Panc1 (cell line): ENCODE data around the gene DTX3. TPM values are rescaled to one million over a fixed set of nuclear protein-coding genes. Genes with fewer than 3 reads are reported as not detected.

Experiments used
- ATAC-seq: fragments of 200-7000 bp; cut with Tn5 transposase; 2 replicates; pipeline ENCODE4 v1.9.1; 2020; ENCODE audit warnings: mild to moderate bottlenecking, moderate library complexity
- BruUV-seq: library from RNA; stranded (reverse); fragments of 400-500 nt; replicated peaks from 2 replicates; lab custom pipeline; 2021; lab: Mats Ljungman, UMichigan
- CTCF ChIA-PET: fragments of 300-600 bp; sonication (Branson Sonifier 250); formaldehyde crosslinking; loops from one replicate; lab custom pipeline; 2022; ENCODE audit warnings: antibody characterized with exemption; lab: Charles Lee
- POLR2A ChIA-PET: fragments of 300-600 bp; sonication (Branson Sonifier 250); formaldehyde crosslinking; loops from one replicate; lab custom pipeline; 2022; ENCODE audit warnings: antibody characterized with exemption; lab: Charles Lee
- DNase-seq: peaks from one replicate; pipeline ENCODE4 v3.0.0-alpha.2; 2010; ENCODE audit warnings: low read depth, low spot score
- H3K27ac ChIP-seq: 2 replicates; pipeline ENCODE4 v1.5.1; 2011; ENCODE audit warnings: mild to moderate bottlenecking, low read length, inconsistent platforms
- H3K27me3 ChIP-seq: fragments of 200-500 bp; sonication (Bioruptor generic); 2 replicates; pipeline ENCODE4 v1.6.0; 2014; ENCODE audit warnings: low read length, inconsistent platforms; ENCODE audit not compliant: control insufficient read depth, insufficient read depth
- H3K36me3 ChIP-seq: fragments of 200-500 bp; sonication (Bioruptor generic); 2 replicates; pipeline ENCODE4 v1.5.1; 2014; ENCODE audit warnings: inconsistent platforms, mild to moderate bottlenecking, low read length, moderate library complexity; ENCODE audit not compliant: control insufficient read depth, insufficient read depth
- H3K4me1 ChIP-seq: 2 replicates; pipeline ENCODE4 v1.5.1; 2011; ENCODE audit warnings: inconsistent platforms, mild to moderate bottlenecking, low read length, moderate library complexity; ENCODE audit not compliant: control insufficient read depth, insufficient read depth
- H3K4me3 ChIP-seq, 2 experiments: 2 replicates each; pipeline ENCODE4 v1.5.1; 2011 to 2012; ENCODE audit warnings: low read depth in 2 of 2, low read length in 2 of 2, mild to moderate bottlenecking in 2 of 2, inconsistent platforms in 1 of 2, moderate library complexity in 1 of 2
- H3K9me3 ChIP-seq: fragments of 200-500 bp; sonication (Bioruptor generic); 2 replicates; pipeline ENCODE4 v1.5.1; 2014; ENCODE audit warnings: low read depth, mild to moderate bottlenecking, inconsistent platforms, low read length, moderate library complexity; ENCODE audit not compliant: control insufficient read depth, insufficient read depth
- POLR2AphosphoS5 ChIP-seq: IDR thresholded peaks from 2 replicates; pipeline ENCODE4 v1.6.1; 2012; ENCODE audit warnings: mild to moderate bottlenecking, low read depth, low read length, moderate library complexity
- SIN3A ChIP-seq: IDR thresholded peaks from 2 replicates; pipeline ENCODE4 v1.6.1; 2012; ENCODE audit warnings: low read depth, mild to moderate bottlenecking, low read length, moderate library complexity, borderline replicate concordance; ENCODE audit not compliant: insufficient read depth
- TCF7L2 ChIP-seq: IDR thresholded peaks from 2 replicates; pipeline ENCODE4 v1.6.1; 2011; ENCODE audit warnings: mild to moderate bottlenecking, low read depth, low read length, inconsistent platforms
- in situ Hi-C: cut with HindIII; loops from 2 replicates; pipeline ENCODE4 v1.10.0; 2016; ENCODE audit warnings: low sequenced_read_pairs, low pct_unique_long_range_greater_than_20kb
- intact Hi-C: fragments of 100-400 bp; cut with micrococcal nuclease; formaldehyde crosslinking; loops from one replicate; pipeline ENCODE4 v1.10.0; 2022; ENCODE audit not compliant: unreplicated experiment
- total RNA-seq: library from RNA; stranded (reverse); gene quantifications from one replicate; pipeline ENCODE4 v1.2.1, GENCODE V29; 2021; ENCODE audit not compliant: unreplicated experiment
- TF ChIP-seq, protein P1 (sequence below): fragments of 450-650 bp; IDR thresholded peaks from 2 replicates; pipeline ENCODE4 v1.5.1; 2017; ENCODE audit warnings: mild to moderate bottlenecking
- TF ChIP-seq, protein P2 (sequence below), 2 experiments: IDR thresholded peaks; 2 replicates each; pipeline ENCODE4 v1.6.1; 2011 to 2012; ENCODE audit warnings: low read depth in 2 of 2, control low read depth in 1 of 2, low read length in 1 of 2, mild to moderate bottlenecking in 1 of 2, moderate library complexity in 1 of 2; ENCODE audit not compliant: insufficient read depth in 1 of 2

Gene DTX3
- total RNA-seq, 1 experiment from 2014 or later: 37.8 TPM

DNA sequence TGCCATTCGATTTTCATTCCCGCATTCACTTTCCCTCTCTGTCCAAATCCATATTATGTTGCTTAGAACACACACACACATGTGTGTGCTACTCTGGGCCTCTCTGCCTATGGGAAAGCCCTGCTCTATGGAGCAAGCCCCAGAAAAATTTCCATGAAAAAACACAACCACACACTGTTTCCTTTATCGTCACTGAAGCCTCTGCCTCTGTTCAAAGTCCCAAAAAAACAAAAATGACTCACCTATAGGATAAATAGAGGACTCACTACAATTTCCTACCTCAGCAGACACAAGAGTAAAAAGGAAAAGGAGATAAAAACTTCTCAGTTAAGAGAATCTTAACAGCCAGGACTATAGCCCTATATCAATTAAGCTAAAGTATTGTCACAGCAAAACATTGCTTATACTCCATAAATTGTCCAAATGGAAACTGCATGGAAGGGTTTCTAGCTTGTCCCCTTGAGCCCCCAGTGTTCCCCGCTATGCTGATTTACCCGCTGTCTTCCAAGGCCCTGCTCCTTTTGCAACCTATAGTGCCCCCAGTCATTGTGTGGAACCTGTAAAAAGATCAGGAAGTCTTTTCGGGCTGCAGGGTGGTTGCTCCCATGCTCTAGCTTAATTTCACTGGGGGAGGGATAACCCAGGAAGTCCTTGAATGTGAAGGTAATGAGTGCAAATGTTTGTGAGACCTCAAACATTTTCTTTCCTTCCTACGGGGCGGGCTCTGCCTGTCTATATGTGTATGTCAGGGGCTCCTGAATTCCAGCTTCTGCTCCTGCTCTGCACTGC, 24.8 kb upstream of the DTX3 start:
- CTCF ChIA-PET: no interaction called here

GRCh38 chr12:57580466-57580795, 24.2 kb upstream of the DTX3 start:
- TF ChIP-seq, protein P1, sequence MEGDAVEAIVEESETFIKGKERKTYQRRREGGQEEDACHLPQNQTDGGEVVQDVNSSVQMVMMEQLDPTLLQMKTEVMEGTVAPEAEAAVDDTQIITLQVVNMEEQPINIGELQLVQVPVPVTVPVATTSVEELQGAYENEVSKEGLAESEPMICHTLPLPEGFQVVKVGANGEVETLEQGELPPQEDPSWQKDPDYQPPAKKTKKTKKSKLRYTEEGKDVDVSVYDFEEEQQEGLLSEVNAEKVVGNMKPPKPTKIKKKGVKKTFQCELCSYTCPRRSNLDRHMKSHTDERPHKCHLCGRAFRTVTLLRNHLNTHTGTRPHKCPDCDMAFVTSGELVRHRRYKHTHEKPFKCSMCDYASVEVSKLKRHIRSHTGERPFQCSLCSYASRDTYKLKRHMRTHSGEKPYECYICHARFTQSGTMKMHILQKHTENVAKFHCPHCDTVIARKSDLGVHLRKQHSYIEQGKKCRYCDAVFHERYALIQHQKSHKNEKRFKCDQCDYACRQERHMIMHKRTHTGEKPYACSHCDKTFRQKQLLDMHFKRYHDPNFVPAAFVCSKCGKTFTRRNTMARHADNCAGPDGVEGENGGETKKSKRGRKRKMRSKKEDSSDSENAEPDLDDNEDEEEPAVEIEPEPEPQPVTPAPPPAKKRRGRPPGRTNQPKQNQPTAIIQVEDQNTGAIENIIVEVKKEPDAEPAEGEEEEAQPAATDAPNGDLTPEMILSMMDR: no peak
- no peak for TF ChIP-seq TCF7L2
- TF ChIP-seq, protein P2, sequence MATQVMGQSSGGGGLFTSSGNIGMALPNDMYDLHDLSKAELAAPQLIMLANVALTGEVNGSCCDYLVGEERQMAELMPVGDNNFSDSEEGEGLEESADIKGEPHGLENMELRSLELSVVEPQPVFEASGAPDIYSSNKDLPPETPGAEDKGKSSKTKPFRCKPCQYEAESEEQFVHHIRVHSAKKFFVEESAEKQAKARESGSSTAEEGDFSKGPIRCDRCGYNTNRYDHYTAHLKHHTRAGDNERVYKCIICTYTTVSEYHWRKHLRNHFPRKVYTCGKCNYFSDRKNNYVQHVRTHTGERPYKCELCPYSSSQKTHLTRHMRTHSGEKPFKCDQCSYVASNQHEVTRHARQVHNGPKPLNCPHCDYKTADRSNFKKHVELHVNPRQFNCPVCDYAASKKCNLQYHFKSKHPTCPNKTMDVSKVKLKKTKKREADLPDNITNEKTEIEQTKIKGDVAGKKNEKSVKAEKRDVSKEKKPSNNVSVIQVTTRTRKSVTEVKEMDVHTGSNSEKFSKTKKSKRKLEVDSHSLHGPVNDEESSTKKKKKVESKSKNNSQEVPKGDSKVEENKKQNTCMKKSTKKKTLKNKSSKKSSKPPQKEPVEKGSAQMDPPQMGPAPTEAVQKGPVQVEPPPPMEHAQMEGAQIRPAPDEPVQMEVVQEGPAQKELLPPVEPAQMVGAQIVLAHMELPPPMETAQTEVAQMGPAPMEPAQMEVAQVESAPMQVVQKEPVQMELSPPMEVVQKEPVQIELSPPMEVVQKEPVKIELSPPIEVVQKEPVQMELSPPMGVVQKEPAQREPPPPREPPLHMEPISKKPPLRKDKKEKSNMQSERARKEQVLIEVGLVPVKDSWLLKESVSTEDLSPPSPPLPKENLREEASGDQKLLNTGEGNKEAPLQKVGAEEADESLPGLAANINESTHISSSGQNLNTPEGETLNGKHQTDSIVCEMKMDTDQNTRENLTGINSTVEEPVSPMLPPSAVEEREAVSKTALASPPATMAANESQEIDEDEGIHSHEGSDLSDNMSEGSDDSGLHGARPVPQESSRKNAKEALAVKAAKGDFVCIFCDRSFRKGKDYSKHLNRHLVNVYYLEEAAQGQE (IDR thresholded peaks at IDR 0.05; ENCODE audit: insufficient read depth in 1 of 2, low read depth in 2 of 2, low read length in 1 of 2): no peak
- no peak for TF ChIP-seq POLR2AphosphoS5
- TF ChIP-seq SIN3A: no peak
- no peak for DNase-seq
- in situ Hi-C loops: no loop called here
- Histone ChIP-seq H3K27ac (no peak overlapping the region), H3K36me3 (no peaks in the 10 kb centered on the region), H3K27me3 (no peaks in the 10 kb centered on the region), H3K4me3 (no peak overlapping the region), H3K4me1 (no peaks in the 10 kb centered on the region), H3K9me3 (no peaks in the 10 kb centered on the region)
- ChIA-PET CTCF (interaction anchor here (0.5 to 0.6 kb wide), 3 partner anchors 42 to 114 kb away, joined by 3 to 6 read pairs (median 4); no protein-coding TSS in a partner anchor), POLR2A (interaction anchor here (0.6 kb wide), 1 partner anchor 16 kb away, joined by 3 read pairs; no protein-coding TSS in a partner anchor)
- ATAC-seq: no peak
- BruUV-seq: no TSS peak
- intact Hi-C loops: loop anchor here (5.0 kb wide), 1 partner anchor 157 kb away; the partner anchor contains the start of gene AGAP2

More for the DNA sequence above, 24.8 kb upstream of the DTX3 start:
- no peaks in the 10 kb centered on the region for H3K9me3 ChIP-seq
- in situ Hi-C loops: no loop called here
- H3K36me3 ChIP-seq: no peaks in the 10 kb centered on the region
- ATAC-seq (no peak), DNase-seq (no peak)
- no peaks in the 10 kb centered on the region for H3K27me3 ChIP-seq
- no peak overlapping the region for H3K27ac ChIP-seq
- POLR2A ChIA-PET: no interaction called here
- BruUV-seq: no TSS peak
- H3K4me1 ChIP-seq: no peaks in the 10 kb centered on the region
- TF ChIP-seq, protein P2 (IDR thresholded peaks at IDR 0.05; ENCODE audit: insufficient read depth in 1 of 2, low read depth in 2 of 2, low read length in 1 of 2): no peak
- no peak for TF ChIP-seq POLR2AphosphoS5
- TF ChIP-seq TCF7L2: no peak
- TF ChIP-seq, protein P1: no peak
- intact Hi-C loops: loop anchor here (5.0 kb wide), 1 partner anchor 157 kb away; the partner anchor contains the start of gene AGAP2
- H3K4me3 ChIP-seq: no peak overlapping the region
